HG02870 (cell line): ENCODE results near the gene ANKRD50.

ENCODE experiments used
- ATAC-seq: cut with Tn5 transposase; IDR thresholded peaks from one replicate; pipeline ENCODE4 v1.9.1; 2021; ENCODE audit warnings: mild to moderate bottlenecking, moderate library complexity; ENCODE audit not compliant: unreplicated experiment

The ANKRD50 gene

DNA sequence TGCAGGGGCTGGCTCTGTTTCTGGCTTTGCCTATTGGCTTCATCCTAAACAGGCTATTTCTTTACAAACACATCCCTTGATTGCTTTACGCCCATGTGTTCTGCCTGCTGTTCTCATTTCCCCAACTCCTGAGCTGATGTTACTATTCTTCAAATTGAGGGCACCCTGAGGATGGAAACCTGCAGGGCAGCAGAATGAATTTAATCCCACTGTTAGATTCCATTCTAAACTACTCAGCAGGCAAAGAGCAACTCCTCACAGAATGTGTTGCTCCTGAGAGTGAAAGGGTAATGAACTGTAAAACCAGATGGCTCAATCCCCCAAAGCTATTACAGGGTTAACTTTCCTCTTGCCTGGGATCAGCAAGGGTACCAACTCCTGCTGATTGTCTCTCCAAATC, 75.7 kb downstream of the ANKRD50 start:
- no peak for ATAC-seq

DNA sequence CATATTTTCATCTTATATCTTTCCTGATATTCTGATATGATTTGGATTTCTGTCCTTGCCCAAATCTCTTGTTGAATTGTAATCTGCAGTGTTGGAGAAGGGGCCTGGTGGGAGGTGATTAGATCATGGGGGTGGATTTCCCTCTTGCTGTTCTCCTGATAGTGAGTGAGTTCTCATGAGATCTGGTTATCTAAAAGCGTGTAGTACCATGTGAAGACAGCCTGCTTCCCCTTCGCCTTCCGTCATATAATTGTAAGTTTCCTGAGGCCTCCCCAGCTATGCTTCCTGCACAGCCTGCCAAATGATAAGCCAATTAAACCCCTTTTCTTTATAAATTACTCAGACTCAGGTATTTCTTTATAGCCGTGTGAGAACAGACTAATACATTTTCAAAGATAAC, 77.2 kb downstream of the ANKRD50 start:
- ATAC-seq, result no peak

DNA sequence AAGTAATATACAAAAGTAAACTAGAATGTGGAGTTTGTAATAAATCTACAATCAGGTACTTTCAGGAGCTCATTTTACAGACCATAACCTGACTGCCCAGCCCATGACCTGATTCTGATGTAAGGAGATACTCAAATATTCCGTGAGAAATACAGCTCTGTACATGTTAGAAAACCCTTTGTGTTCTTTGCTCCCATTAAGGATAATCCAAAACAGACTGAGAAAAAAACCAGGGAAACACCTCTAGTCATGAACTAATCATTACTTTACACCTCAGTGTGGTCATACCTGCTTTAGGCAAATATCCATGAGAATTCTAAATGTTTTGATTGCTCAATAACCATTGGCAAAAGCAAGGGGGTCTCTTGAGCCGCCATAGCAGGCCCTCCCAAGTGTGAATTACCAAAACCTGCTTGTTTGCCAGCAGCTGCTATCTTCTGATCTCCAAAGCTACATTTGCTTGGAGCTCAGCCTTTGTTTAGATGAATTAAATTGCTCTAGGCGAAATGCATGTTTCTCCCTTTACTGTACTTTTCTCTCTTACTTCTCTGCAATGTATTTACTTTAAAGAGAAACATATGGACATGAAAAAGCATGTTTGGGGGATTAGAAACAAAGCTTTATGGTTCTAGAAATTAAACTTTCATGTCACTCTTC, 79.1 kb downstream of the ANKRD50 start:
- no peak for ATAC-seq

DNA sequence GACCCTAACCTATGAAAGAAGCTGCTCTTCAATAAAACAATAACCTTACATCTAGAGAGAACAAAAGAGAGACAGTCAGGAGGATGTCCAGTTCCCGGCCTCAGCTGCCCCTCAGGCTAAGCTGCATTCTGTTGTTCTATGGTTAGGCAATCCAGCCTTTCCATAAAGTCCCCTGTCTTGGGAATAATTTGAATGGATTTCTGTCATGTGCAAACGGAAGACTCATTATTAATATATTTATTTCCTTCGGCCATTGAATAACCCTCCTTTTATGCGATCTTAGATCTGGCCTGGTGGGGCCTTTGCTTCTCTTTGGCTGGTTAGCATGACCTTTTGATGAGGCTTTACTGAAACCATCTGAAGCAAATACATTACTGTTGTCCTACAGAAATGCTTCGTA, 80.1 kb downstream of the ANKRD50 start:
- ATAC-seq, result no peak

DNA sequence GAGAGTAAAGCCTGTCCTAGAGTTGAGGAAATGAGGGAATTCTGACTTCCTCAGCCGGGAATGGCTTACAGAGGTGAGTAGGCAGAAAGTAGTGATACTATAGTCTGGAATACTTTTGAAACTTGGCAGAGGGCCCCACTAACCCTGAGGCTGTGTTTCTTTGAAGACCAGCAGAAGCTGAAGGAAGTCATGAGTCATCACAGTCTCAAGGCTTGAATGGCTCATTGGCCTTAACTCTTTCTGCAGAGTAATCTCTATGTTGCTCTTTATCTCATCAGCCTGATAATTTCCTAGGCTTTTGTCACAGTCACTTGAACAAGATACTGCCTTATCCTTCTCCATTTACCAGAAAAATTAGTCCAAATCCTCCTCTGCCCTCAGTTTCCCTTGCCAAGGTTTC, 80.8 kb downstream of the ANKRD50 start:
- ATAC-seq, result peak; percentile 97

DNA sequence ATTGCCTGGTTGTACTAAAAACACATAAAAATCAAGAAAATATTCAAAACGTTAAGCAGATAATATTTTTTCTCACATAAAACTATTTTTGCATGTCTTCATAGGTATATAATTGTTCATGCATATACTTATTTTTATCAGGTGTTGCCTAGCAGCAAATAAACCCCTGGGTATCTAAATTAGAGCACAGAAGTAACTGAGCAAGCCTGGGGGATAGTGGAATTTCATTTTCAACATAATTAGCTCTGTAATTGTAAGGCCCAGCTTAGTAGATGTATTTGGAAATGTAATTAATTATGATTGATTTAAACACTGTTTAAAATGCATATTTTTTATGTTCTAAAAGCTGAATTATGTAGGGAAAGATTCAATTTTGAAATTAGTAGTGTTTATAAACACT, 82.9 kb downstream of the ANKRD50 start:
- ATAC-seq, result no peak
